Gastrocnemius medialis (tissue), 4 donors: ENCODE data around the gene PCAT7. TPM values are rescaled to one million over a fixed set of nuclear protein-coding genes. Genes with fewer than 3 reads are reported as not detected.

Experiments used
- ATAC-seq, 2 donors: fragments of 150-250 bp; one replicate each; pipeline ENCODE4 v1.9.1; 2016
- DNase-seq, 2 donors: peaks; one replicate each; pipeline ENCODE4 v3.0.0-alpha.2; 2019
- H3K27ac ChIP-seq, 4 donors: fragments of 200-600 bp; sonication (generic); 1 replicate in 1 of 4; 2 replicates in 3 of 4; pipeline ENCODE4 v1.5.1; 2016 to 2018; ENCODE audit warnings: mild to moderate bottlenecking in 2 of 4, moderate library complexity in 1 of 4
- H3K27me3 ChIP-seq, 3 donors: fragments of 200-600 bp; sonication (generic) in 2 of 3; 1 replicate in 1 of 3; 2 replicates in 2 of 3; pipeline versions ENCODE4 v1.5.1 to v1.6.0; 2016 to 2019; ENCODE audit warnings: mild to moderate bottlenecking in 1 of 3, moderate library complexity in 1 of 3
- H3K36me3 ChIP-seq, 2 donors: fragments of 200-600 bp; sonication (generic) in 1 of 2; one replicate each; pipeline ENCODE4 v1.5.1; 2017 to 2018
- H3K4me1 ChIP-seq, 2 donors: fragments of 200-600 bp; sonication (generic) in 1 of 2; one replicate each; pipeline ENCODE4 v1.5.1; 2016 to 2017; ENCODE audit warnings: mild to moderate bottlenecking in 2 of 2
- H3K4me3 ChIP-seq, 4 donors: fragments of 200-600 bp; sonication (generic) in 3 of 4; 1 replicate in 1 of 4; 2 replicates in 3 of 4; pipeline ENCODE4 v1.5.1; 2016 to 2019; ENCODE audit warnings: mild to moderate bottlenecking in 2 of 4
- H3K9me3 ChIP-seq, 3 donors: fragments of 200-600 bp; sonication (generic) in 2 of 3; 1 replicate in 1 of 3; 2 replicates in 2 of 3; pipeline ENCODE4 v1.5.1; 2016 to 2019
- CTCF ChIP-seq, 5 experiments: fragments of 450-650 bp in 3 of 5; fragments of 200-600 bp in 2 of 5; sonication (generic) in 2 of 5; IDR thresholded peaks in 4 of 5; conservative IDR thresholded peaks in 1 of 5; 1 replicate in 4 of 5; 2 replicates in 1 of 5; pipeline ENCODE4 v1.5.1; 2016 to 2019; ENCODE audit warnings: antibody characterized with exemption in 5 of 5, mild to moderate bottlenecking in 3 of 5, moderate library complexity in 3 of 5
- POLR2A ChIP-seq, 2 donors: fragments of 450-650 bp; IDR thresholded peaks; one replicate each; pipeline ENCODE4 v1.6.1; 2017; ENCODE audit warnings: antibody characterized with exemption in 2 of 2, mild to moderate bottlenecking in 2 of 2, moderate library complexity in 2 of 2
- in situ Hi-C, 4 donors: fragments of 200-750 bp; cut with MboI; loops; one replicate each; pipeline versions ENCODE4 v1.15.0 to v1.8.0; 2017; ENCODE audit warnings: low sequenced_read_pairs in 4 of 4
- intact Hi-C: fragments of 100-400 bp; cut with DNase I; formaldehyde crosslinking; loops from one replicate; pipeline ENCODE4 v1.15.1; 2023; ENCODE audit warnings: low total_unique reads
- total RNA-seq, 4 donors: library from RNA; depleted of rRNA; stranded (reverse); fragments of >200 nt; gene quantifications; one replicate each; pipeline versions ENCODE4 v1.1.0 to v1.2.3, GENCODE V29; 2016

Gene PCAT7
- total RNA-seq, 4 donors from 2014 or later = not detected

GRCh38 chr9:94511955-94512265 lies 43.0 kb upstream of the PCAT7 start:
- H3K27ac ChIP-seq = no peak overlapping the region
- no peaks in the 10 kb centered on the region for H3K36me3 ChIP-seq
- ATAC-seq = no peak
- DNase-seq = no peak
- in situ Hi-C loops (no loop called here), intact Hi-C loops (no loop called here)
- no peak overlapping the region for H3K4me3 ChIP-seq
- H3K27me3 ChIP-seq = no peaks in the 10 kb centered on the region
- H3K9me3 ChIP-seq = no peaks in the 10 kb centered on the region
- no peaks in the 10 kb centered on the region for H3K4me1 ChIP-seq
- TF ChIP-seq CTCF (IDR thresholded peaks at IDR 0.05 in 4 of 5, conservative IDR thresholded peaks at IDR 0.05 in 1 of 5) = no peak
- no peak for TF ChIP-seq POLR2A (IDR thresholded peaks at IDR 0.05)

- no peak overlapping the region for H3K27ac ChIP-seq
- no peaks in the 10 kb centered on the region for H3K36me3 ChIP-seq
- no peak for ATAC-seq
- no peak overlapping the region for H3K4me3 ChIP-seq
- TF ChIP-seq CTCF (IDR thresholded peaks at IDR 0.05 in 4 of 5, conservative IDR thresholded peaks at IDR 0.05 in 1 of 5) (no peak), POLR2A (IDR thresholded peaks at IDR 0.05) (no peak)
- no peaks in the 10 kb centered on the region for H3K9me3 ChIP-seq
- H3K4me1 ChIP-seq = no peaks in the 10 kb centered on the region
- no peak for DNase-seq
- in situ Hi-C loops (no loop called here), intact Hi-C loops (no loop called here)
- H3K27me3 ChIP-seq = no peaks in the 10 kb centered on the region
Measured at GRCh38 chr9:94514722-94515121, 40.2 kb upstream of the PCAT7 start.

GRCh38 chr9:94517254-94517653 lies 37.6 kb upstream of the PCAT7 start:
- TF ChIP-seq POLR2A (IDR thresholded peaks at IDR 0.05) (no peak), CTCF (IDR thresholded peaks at IDR 0.05 in 4 of 5, conservative IDR thresholded peaks at IDR 0.05 in 1 of 5) (no peak)
- ATAC-seq (no peak), DNase-seq (no peak)
- intact Hi-C loops (no loop called here), in situ Hi-C loops (no loop called here)
- no peaks in the 10 kb centered on the region for H3K9me3 ChIP-seq
- H3K27ac ChIP-seq = no peak overlapping the region
- H3K4me3 ChIP-seq = no peak overlapping the region
- no peaks in the 10 kb centered on the region for H3K27me3 ChIP-seq
- H3K36me3 ChIP-seq = no peaks in the 10 kb centered on the region
- H3K4me1 ChIP-seq = no peaks in the 10 kb centered on the region

GRCh38 chr9:94525396-94526035 lies 29.4 kb upstream of the PCAT7 start:
- Histone ChIP-seq H3K27ac (no peak overlapping the region), H3K27me3 (no peaks in the 10 kb centered on the region), H3K36me3 (no peaks in the 10 kb centered on the region), H3K9me3 (no peaks in the 10 kb centered on the region), H3K4me3 (no peak overlapping the region), H3K4me1 (no peaks in the 10 kb centered on the region)
- no peak for ATAC-seq
- no peak for TF ChIP-seq POLR2A (IDR thresholded peaks at IDR 0.05)
- no peak for TF ChIP-seq CTCF (IDR thresholded peaks at IDR 0.05 in 4 of 5, conservative IDR thresholded peaks at IDR 0.05 in 1 of 5)
- intact Hi-C loops (no loop called here), in situ Hi-C loops (no loop called here)
- no peak for DNase-seq

GRCh38 chr9:94526271-94526670 lies 28.6 kb upstream of the PCAT7 start:
- intact Hi-C loops (no loop called here), in situ Hi-C loops (no loop called here)
- H3K36me3 ChIP-seq = no peaks in the 10 kb centered on the region
- TF ChIP-seq POLR2A (IDR thresholded peaks at IDR 0.05) (no peak), CTCF (IDR thresholded peaks at IDR 0.05 in 4 of 5, conservative IDR thresholded peaks at IDR 0.05 in 1 of 5) (no peak)
- H3K4me1 ChIP-seq = no peaks in the 10 kb centered on the region
- no peaks in the 10 kb centered on the region for H3K27me3 ChIP-seq
- no peak overlapping the region for H3K4me3 ChIP-seq
- no peak for ATAC-seq
- no peak overlapping the region for H3K27ac ChIP-seq
- no peak for DNase-seq
- H3K9me3 ChIP-seq = no peaks in the 10 kb centered on the region
